A204.1 (cell line): Measurements from ENCODE around the gene EBF3.

ENCODE experiments used
- FAIRE-seq: peaks from 2 replicates; lab custom pipeline; 2012; peaks lifted over from hg19 to GRCh38; lab: Jason Lieb, UNC

The EBF3 gene

DNA sequence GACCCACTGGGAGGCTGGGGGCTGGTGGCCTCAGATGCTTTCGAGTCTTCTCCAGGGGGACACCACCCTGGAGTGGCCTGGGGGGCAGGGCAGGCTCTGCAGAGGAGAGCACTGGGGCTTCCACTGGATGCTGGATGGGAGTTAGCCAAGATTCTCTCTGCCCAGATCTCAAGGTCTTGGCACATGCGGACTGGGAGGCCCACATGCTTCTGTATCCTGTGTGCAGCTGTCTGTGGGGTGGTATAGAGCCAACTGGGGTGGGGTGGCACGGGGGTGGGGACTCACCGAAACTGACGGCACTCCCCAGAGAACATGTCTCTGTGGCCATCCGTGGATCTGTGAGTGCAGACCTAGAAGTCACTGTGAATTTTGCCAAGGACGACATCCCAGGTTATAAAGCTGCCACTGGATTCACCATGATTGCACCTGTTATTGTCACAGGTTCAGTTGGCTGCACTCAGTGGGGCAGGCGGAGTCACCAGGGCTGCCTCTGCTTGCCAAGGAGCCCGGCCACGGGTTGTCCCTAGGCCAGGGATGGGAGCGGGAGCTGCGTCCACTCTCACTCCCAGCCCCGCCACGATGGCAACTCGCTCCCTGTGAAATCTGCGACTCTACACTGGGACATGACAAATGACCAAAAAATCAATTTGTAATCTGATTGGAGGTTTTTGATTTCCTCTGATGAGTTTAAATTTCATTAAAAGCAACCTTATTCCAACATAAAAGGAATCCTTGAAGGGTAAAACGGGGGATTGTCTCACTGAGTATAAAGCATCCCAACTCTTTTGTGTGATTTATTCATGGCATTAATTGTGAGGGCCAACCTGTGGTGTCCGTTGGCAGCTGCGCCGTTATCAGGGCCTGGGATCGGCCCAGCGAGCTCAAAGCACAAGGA, 131.3 kb downstream of the EBF3 start:
- no peak for FAIRE-seq

DNA sequence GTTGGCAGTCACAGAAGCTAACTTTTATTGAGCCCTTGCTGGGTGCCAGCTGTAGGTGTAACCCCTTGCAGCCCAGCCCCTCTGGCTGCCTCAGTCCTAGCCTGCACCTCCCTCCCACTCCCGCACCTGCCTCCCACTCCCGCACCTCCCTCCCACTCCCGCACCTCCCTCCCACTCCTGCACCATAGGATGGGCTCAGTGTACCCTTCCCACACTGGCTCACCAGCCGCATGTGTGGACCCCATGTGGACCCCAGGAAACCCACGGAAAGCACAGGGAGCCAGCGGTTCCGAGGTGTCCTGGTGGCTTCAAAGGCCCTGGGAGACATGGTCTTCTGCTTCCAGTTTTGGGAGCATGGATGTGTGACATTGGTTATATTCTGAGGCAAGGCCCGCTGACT, 132.9 kb downstream of the EBF3 start:
- FAIRE-seq, result no peak

DNA sequence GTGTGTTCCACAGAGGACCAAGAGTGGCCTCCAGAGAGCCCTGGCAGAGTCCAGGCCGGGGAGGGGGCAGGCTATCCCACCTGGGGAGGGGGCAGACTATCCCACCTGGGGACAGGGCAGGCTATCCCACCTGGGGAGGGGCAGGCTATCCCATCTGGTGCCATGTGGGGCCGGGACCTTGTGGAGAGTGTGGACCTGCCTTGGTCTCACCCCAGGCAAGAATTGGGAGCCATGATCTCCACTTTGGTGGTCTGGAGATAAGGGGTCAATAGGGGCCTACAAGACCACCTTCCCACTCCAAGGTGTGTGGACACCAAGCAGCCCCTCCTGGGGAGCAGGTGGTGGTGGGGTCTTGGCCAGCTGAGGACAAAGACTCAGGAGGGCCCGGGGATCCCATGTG, 138.2 kb downstream of the EBF3 start:
- no peak for FAIRE-seq

DNA sequence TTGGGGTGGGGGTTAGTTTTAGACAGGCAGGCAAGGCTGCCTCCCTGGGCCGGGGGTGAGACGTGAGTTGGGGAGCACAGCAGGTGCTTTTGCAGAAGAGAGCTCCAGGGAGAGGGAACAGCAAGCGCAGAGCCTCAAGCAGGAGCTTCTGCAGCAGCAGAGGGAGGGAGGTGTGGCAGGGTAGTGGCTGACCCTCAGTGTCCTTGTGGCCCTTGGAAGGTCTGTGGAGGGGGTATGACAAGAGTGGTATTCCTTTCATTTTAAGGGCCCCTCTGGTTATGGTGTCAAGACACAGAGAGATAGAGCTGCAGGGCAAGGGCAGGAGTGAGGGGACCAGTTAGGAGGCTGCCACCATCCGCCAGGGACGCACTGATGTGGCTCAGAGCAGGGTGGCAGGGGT, 138.9 kb downstream of the EBF3 start:
- no peak for FAIRE-seq

DNA sequence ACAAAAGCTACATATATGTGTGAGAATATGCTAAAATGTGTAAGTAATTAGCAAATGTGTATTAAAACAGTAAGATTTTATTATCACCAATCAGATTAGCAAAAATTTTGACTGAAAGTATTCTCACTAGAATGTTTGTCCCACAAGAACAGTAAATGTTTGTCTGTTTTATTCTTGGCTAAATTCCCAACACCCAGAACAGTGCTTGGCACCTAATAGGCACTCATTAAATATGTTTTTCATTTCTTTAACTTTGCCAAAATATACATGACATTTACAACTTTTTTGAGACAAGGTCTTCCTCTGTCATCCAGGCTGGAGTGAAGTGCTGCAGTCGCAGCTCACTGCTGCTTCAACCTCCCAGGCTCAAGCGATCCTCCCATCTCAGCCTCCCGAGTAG, 143.6 kb downstream of the EBF3 start:
- FAIRE-seq, result no peak

DNA sequence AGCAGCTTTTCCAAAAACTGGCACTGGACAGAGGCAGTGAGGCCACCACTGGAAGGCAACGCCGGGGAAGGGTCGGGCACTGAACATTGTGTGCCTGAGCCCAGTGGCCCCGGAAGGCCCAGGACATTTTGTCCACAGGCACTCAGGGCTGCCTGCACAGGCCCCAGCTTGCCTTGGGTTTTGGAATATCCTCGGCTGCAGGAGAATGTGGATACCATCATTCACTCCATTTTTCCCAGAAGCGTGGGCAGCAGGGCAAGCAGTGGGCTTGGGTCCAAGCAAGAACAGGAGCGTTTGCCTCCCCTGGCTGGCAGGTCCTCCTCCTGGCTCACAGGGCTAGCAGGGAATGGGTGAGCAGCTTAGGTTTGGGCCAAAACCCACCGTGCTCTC, 147.4 kb downstream of the EBF3 start:
- no peak for FAIRE-seq

DNA sequence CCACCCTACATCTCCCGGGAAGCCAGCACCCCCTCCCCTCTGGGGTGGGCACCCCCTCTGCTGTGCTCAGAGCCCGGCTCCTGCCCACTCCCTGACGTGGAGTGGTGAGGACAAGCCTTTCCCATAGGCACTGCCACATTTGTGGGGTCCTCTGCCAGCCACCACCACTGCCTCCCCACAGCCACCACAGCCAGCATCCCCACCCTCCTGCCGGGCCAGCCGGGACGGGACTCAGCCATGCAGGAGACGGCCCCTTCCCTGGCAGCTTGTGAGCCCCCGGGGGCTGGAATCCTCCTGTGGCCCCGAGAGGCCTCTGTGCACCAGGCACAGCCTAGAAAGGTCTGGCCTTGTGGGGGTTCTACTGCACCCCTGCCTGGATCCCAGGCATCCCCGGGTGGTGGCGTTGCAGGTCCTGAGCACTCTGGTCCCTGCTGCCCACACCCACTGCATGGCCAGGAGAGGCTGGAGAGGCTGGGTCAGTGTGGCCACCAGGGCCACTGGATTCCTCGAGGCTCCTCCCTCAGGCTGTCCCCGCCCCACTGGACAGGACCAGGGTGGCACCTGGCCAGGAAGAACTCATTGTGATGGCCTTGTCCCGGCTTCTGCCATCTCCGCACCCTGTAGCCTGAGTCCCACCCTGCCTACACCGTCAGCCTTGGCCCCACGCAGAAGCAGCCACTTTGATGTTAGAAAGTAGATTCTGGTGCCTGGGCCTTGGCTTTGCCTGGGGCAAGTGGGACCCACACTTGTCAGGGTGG, 148.0 kb downstream of the EBF3 start:
- no peak for FAIRE-seq

DNA sequence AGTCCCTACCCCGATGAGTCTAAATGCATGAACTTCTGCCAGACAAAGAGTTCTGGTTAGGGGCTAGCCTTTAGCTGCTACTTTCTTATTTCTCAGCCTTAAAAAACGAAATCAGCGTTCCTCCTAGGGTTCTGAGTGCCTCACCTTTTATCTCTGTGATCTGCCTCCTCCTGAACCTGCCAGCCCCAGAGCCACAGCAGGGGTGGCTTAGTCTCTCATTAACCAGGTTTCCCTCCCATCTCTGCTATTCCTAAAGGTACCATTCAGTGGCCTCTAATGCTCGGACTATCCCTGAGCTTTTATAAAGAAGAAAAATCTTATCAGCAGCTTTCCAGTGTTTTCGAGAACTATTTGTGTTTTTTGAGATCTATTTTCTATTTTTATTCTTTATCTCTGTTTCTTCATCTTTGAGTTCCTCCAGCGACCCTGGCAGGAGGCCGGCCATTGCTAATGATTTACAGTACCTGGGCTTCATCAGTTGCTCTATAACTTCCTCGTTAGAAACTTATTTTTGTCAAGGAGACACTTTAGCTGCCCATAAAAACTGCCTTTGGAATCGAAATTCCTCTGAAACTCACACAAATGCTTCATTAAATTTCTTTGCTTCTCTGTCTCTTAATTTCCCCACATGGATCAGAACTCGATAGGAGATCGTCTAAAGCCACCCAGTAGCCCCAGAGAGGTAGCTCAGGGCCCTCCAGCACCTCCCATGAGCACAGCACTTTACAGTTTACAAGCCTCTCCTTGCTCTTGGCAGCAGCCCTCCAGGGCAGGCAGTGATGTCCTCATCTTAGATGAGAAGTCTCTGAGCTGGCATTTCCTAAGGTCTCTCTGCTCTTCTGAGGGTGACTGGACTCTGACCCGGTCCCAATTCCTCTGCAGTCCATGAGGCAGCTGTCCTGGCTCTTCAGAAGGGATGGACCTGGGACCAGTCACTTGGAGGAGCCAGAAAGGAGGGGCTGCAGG, 149.1 kb downstream of the EBF3 start:
- FAIRE-seq, result no peak

DNA sequence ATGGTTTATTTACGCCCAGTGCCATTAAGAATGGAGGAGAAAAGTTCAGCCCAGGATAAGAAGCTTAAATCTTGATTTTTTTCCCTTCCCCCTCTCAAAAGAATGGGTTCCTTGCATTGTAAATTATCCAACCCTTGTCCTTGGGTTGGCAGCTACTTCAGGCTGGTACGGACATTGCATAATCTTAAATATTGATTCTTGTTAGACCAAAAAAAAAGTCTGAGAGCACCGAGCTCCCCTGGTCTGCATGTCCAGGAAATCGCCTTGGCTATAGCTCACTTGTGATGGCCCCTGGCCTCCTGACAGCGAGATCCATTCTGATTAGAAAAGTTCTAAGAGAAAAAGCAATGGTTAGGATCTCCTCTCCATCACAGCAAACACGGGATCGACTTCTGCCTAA, 151.7 kb downstream of the EBF3 start:
- no peak for FAIRE-seq

DNA sequence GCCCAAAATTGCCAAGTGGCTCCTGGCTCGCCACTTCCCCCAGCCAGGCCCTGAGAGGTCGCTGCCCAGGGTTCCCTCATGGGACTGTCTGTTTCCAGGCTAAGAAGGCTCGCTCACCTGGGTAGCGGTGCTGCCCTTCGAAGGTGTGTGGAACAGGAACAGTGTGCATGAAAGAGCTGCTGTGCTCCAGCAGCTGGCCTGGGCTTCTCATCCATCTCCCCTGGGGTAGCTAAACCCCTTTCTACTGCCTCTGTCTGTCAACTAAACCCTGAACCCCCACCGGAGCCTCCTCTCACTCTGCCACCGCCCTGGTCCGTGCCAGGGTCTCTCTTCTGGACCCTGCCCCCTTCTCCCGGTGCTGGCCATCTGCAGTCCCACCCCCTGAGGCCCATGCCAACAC, 152.9 kb downstream of the EBF3 start:
- FAIRE-seq, result no peak

DNA sequence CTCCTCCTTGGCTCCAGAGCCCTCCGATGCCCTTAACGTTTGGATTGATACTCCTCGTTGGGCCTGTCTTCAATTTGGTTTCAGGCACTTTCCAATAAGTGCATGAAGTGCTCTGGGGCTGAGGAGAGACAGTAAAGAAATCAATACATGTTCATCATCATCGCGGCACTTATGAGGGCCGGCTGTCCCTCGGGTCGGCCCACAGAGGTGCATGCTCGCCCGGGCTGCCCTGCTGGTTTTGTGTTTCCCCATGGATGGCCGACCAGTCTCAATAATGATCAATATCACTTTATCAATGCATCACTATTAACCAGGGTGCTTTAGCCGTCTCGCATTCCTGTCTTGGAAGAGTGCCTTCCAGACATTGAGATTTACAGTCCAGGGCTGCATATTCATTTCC, 154.2 kb downstream of the EBF3 start:
- FAIRE-seq, result no peak

DNA sequence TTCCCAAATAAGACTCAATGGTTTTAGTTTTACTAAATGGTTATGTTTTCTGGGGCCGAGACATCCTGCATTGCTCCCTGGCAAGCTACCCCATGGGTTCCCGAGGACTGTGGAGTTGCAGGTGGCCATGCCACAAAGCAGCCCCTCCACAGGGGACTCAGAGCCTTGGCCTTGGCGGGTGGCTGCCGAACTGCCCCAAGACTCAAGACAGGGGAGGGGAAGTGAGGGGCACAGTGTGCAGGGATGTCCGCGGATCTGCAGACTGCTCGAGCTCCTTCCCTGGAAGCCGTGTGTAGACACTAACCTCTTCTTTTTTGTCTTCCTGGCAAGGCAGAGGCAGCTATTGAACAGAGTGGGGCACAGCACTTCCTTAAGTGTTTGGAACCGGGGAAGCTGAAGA, 154.6 kb downstream of the EBF3 start:
- no peak for FAIRE-seq

DNA sequence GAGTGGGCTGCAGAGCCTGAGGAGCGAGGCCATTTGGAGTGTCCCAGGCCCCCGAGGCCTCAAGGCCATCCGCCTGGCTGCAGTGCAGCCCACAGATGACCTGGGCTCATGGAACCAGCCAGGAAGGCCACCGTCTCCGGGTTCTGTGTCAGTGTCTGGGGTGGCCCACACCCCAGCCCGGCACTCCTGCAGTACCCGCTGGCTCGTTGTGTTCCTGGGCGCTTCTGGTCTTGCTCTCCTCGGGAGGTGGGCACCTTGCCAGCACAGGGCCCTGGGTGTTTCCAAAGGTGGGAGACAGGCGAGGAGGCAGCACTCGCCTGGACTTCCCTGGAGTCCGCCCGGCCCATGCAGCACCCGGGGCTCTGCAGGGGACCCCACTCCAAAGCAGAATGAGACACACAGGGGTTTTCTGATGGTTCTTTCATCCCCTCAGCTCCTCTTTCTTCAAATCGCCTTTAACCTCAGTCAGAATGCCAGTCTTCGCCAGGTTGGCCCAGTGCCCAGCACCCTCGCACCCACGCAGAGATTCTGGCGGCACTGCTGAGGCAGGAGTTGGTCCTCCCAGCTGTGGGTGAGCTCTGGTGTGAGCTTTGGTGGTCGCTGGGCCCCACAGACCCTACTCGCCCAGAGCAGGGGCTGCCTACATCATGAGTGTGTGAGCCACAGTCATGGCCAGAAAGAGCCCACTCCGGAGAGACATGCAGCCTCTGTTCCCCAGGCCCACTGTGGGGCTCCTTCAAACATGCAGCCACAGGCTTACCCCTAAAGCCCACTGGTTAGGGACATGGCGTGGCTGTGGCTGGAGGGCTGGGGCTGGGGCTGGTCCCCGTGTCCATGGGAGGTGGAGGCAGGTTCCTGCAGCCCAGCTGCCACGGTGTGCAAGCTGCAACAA, 155.7 kb downstream of the EBF3 start:
- FAIRE-seq, result no peak

DNA sequence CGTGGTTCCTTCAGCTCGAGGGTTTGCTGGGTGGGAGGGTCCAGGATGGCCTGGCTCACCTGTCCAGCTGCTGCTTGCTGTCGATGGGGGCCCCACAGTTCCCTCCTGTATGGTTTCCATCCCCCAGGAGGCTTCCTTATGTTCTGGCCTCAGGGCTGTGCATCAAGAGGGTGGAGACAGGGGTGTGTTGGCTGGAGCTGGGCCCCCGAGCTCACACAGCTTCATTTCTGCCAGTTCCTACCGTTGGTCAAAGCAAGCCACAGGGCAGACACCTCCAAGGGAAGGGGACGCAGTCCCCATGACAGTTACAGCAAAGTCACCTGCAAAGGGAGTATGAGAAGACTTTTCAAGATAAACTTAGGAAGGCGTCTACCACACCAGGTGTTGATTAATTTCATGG, 156.9 kb downstream of the EBF3 start:
- FAIRE-seq, result no peak

DNA sequence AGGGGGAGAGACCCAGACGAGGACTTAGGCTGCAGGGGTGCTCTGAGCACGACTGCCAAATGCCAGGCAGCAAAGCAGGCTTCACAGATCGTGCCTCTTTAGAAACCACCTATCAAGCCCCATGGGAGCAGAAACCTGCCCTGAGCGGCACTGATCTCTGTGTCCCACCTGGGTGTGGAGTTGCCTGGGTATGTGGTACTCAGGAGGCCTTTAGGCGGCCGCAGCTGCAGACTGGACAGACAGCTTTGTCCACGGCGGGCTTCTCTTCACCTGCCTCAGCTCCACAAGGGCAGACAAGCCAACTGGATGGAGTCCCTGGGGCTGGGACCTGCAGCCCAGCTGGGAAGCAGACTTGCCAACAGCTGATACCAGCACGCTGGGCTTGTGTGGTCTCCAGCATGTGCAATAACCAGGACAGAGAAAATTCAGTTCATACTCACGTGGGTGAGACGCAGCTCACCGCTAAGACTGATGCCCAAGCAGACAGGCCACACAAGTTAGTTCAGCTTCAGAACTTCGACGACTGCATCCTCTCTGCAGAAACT, 163.2 kb downstream of the EBF3 start:
- no peak for FAIRE-seq

DNA sequence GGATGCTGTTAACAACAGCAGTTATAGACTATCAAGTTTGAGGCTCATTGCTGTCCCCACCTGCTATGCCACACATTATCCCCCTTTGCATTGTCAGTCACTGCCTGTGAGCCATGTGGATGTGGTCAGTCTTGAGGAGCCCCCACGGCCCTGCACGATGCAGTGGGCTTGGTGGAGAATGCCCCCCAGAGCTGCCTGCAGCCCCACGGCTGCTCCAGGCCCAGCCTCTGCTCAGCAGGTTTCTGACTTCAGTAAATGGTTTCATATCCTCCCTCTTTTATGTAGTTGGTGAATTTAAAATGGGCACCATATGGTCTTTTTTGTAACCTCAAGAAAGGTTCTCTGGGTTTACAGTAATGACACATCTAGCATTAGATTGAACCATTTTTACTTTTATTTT, 164.1 kb downstream of the EBF3 start:
- FAIRE-seq, result no peak

DNA sequence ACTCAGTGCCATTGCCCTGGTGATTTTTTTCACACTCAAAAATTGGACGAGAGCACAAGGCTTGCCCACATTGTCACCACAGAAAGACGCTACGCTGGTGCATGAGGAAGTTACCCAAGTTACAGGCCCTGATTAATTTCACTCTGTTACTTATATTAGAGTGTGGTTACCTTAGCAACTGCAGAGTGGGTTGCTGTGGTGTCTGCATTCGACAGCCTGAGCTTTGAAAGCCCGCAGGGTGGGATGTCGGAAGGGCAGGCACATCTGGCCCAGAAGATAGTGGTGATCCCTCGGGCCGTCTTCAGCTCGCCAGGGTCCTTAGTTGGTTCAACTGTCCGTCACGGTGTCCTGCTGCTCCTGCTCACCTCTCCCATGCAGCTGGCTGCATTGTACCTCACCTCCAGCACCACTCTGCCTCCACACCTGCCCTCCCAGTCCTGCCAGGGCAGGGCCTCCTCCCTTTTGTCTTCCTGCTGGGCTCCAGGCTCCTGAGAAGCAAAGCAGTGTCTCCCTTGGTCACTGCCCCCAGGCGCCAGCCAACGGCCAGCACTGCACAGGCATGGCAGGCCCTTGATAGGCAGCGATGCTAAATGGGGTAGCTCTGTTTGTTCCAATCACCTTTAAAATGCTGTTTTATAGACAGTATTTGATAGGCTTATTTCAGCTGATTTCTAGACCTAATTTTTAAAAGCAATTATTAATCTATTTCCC, 167.2 kb downstream of the EBF3 start:
- no peak for FAIRE-seq

DNA sequence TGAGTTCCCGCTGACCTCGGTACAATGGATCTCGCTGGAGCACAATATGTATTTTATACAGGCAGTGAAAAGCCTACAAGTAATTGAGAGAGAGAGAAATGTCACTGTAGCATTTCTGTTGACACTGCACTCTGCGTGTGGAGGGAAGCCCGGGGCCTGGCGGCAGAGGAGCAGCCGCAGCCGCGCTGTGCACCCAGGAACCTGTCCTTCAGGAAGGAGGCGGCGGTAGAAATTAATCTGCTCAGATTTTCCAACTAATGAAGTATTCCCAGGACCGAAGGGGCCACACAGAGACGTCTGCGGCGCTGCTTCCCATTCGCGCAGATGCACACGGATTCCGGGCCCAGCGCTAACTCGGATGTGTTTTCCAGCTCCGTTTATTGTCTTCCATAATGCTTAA, 170.1 kb downstream of the EBF3 start:
- FAIRE-seq, result no peak

DNA sequence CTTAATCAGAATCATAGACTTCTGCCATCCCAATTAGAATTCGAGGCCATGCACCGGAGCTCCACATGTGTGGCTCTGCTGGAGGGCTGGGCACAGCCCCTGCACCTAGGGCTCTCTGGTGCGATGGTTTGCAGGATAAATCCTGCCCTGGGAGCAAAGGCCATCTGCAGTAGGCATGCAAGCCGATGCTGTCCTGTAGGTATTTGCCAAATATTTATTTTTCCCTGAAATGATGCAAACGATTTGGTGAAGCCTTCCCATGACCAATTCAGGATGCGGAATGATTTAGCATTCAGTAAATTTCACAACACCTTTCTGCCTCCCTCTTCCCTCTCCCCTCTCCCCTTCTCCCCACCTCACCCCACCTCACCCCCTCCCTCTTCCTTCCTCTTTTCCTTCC, 170.6 kb downstream of the EBF3 start:
- FAIRE-seq, result no peak

DNA sequence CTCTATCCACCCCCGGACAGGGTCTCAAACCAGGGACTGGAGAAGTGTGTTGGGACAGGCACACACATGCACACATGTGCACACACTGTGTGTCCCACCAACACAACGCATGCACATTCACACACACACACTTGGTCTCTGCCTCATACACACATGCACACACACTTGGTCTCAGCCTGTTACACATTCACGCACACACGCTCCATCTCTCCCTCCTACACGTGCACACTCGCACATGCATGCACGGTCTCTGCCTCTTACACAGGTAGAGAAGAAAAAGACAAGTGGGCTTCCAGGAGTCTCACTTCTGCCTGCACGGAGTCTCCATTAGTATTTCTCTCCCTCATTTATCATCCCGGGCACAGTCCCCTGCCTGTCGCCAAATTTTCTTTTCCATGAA, 171.2 kb downstream of the EBF3 start:
- no peak for FAIRE-seq

DNA sequence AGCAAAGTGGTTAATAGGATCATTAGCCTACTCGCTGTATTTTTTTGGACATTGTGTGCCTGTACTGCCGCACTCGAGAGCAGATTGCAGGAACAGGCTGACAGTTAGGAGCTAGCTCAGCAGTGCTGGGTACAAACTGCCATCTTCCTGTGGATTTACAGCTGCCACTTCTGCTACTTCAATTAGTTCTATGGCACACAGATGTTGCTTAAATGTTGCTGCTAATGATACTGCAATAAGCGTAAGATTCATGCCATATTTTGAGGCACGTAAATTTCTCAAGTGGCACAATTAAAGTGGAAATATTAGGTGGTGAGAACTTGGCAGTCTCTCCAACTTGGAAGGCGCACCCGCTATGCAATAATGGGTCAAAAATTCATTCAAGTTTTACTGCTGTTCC, 171.9 kb downstream of the EBF3 start:
- FAIRE-seq, result no peak
